ENCODE data around the gene ZNF419. TPM values are rescaled to one million over a fixed set of nuclear protein-coding genes. Genes with fewer than 3 reads are reported as not detected.
"Not testable (repeated sequence)": the region's sequence is repeated elsewhere in the genome, so short reads cannot be mapped to it uniquely, and the experiment has no call there.

Gene ZNF419
- total RNA-seq, 1 donor from 2014 or later: 5.3 TPM

DNA sequence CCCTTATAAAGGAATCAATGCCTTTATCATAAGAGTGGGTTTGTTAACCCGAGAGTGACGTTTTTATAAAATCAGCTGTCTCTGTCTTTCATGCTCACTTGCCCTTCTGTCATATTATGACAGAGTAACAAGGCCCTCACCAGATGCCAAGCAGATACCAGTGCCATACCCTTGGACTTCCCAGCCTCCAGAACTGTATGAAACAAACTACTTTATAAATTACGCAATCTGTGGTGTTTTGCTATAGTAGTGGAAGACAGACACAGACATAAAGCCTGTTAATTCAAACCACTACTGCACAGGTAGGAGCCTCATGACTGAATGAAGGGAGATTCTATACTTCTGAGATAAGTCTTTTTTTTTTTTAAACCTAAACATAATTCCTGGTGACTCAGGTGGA is 35.2 kb upstream of the ZNF419 start:
- no peak for DNase-seq (ENCODE audit: low spot score in 2 of 2)
- no peaks in the 10 kb centered on the region for H3K27me3 ChIP-seq
- no peaks in the 10 kb centered on the region for H3K4me1 ChIP-seq
- no peak overlapping the region for H3K4me3 ChIP-seq
- no peak overlapping the region for H3K27ac ChIP-seq
- intact Hi-C loops (cut with DNase I): no loop called here
- TF ChIP-seq, protein P1, sequence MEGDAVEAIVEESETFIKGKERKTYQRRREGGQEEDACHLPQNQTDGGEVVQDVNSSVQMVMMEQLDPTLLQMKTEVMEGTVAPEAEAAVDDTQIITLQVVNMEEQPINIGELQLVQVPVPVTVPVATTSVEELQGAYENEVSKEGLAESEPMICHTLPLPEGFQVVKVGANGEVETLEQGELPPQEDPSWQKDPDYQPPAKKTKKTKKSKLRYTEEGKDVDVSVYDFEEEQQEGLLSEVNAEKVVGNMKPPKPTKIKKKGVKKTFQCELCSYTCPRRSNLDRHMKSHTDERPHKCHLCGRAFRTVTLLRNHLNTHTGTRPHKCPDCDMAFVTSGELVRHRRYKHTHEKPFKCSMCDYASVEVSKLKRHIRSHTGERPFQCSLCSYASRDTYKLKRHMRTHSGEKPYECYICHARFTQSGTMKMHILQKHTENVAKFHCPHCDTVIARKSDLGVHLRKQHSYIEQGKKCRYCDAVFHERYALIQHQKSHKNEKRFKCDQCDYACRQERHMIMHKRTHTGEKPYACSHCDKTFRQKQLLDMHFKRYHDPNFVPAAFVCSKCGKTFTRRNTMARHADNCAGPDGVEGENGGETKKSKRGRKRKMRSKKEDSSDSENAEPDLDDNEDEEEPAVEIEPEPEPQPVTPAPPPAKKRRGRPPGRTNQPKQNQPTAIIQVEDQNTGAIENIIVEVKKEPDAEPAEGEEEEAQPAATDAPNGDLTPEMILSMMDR (IDR thresholded peaks at IDR 0.05): no peak
- H3K36me3 ChIP-seq: peaks cover 0 to 5% of the 10 kb centered on the region in 2 donors
- peaks cover 39 to 96% of the 10 kb centered on the region in 2 donors for H3K9me3 ChIP-seq

DNA sequence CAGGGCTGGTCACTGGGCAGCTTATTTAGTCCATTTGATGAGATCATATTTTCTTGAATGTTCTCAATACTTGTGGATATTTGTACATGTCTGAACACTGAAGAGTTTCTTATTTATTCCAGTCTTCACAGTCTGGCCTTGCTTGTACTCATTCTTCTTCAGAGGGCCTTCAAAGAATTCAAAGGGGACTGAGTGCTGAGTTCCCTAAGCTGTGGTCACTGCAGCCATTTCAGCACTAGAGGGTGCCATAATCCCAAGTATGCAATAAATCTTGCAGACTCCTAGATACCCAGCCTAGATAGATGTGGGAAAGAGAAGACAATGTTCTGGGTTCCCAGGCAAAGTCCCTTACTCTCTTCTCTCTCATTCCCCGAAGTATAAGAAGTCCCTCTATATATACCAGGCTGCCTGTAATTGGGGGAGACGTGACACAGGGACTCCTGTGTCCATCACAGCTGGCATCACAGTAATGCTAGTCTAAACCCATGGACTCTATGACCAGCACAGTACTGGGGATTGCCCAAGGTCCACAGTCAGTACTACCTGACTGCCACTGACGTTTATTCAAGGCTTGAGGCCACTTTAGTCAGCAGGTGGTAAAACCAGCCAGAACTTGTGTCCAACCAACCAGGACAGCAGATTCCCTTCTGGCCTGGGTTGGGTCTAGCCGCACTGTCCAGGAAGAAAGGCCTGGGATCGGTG is 21.7 kb upstream of the ZNF419 start:
- intact Hi-C loops (cut with DNase I): no loop called here
- Histone ChIP-seq H3K4me1 (no peaks in the 10 kb centered on the region), H3K27ac (no peak overlapping the region), H3K36me3 (peaks cover 17 to 37% of the 10 kb centered on the region in 2 donors), H3K27me3 (no peaks in the 10 kb centered on the region), H3K9me3 (peaks cover 76 to 99% of the 10 kb centered on the region in 2 donors), H3K4me3 (no peak overlapping the region)
- TF ChIP-seq, protein P1 (IDR thresholded peaks at IDR 0.05): no peak
- DNase-seq (ENCODE audit: low spot score in 2 of 2): no peak

DNA sequence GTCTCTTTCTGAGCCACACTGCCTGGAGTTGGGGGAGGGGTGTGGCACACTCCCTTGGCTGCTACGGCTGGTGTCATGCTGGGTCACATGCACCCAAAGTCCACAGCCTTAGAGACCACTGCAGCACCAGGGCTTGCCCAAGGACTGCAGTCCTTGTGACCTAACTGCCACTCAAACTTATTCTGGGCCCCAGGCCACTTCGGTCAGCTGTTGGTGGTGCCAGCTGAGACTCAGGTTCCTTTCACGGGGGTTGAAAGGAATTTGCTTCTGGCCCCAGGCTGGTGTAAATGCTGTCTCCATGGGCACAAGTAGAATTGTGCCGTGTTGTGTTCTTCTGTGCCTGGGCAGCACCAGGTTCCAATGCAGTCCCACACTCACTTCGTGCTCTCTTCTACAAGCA is 21.1 kb upstream of the ZNF419 start:
- H3K36me3 ChIP-seq: peaks cover 17 to 39% of the 10 kb centered on the region in 2 donors
- peaks cover 78 to 99% of the 10 kb centered on the region in 2 donors for H3K9me3 ChIP-seq
- intact Hi-C loops (cut with DNase I): no loop called here

DNA sequence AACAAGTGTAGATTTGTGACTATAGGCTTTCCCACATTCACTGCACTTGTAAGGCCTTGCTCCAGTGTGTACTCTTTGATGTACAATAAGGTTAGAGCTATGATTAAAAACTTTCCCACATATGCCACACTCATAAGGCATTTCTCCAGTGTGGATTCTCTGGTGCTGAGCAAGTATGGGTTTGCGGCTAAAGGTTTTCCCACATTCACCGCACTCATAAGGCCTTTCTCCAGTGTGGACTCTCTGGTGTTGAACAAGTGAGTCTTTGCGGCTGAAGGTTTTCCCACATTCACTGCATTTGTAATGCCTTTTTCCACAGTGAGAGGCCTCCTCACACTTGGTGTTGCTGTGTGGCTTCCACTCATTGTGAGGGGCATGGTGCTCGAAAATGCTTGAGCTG is 13.9 kb upstream of the ZNF419 start:
- intact Hi-C loops (cut with DNase I): loop anchor here (10.0 kb wide), 1 partner anchor 681 kb away; the partner anchor contains the start of gene ZNF329
- Histone ChIP-seq H3K36me3 (peaks cover 41 to 68% of the 10 kb centered on the region in 2 donors), H3K4me1 (no peaks in the 10 kb centered on the region), H3K4me3 (no peak overlapping the region), H3K9me3 (peaks cover 80 to 96% of the 10 kb centered on the region in 2 donors), H3K27ac (no peak overlapping the region), H3K27me3 (no peaks in the 10 kb centered on the region)
- DNase-seq (ENCODE audit: low spot score in 2 of 2): no peak
- TF ChIP-seq, protein P1 (IDR thresholded peaks at IDR 0.05): no peak

More for the DNA sequence above, 21.1 kb upstream of the ZNF419 start:
- Histone ChIP-seq H3K27me3 (no peaks in the 10 kb centered on the region), H3K27ac (no peak overlapping the region), H3K4me1 (no peaks in the 10 kb centered on the region), H3K4me3 (no peak overlapping the region)
- TF ChIP-seq, protein P1 (IDR thresholded peaks at IDR 0.05): no peak
- DNase-seq (ENCODE audit: low spot score in 2 of 2): no peak

DNA sequence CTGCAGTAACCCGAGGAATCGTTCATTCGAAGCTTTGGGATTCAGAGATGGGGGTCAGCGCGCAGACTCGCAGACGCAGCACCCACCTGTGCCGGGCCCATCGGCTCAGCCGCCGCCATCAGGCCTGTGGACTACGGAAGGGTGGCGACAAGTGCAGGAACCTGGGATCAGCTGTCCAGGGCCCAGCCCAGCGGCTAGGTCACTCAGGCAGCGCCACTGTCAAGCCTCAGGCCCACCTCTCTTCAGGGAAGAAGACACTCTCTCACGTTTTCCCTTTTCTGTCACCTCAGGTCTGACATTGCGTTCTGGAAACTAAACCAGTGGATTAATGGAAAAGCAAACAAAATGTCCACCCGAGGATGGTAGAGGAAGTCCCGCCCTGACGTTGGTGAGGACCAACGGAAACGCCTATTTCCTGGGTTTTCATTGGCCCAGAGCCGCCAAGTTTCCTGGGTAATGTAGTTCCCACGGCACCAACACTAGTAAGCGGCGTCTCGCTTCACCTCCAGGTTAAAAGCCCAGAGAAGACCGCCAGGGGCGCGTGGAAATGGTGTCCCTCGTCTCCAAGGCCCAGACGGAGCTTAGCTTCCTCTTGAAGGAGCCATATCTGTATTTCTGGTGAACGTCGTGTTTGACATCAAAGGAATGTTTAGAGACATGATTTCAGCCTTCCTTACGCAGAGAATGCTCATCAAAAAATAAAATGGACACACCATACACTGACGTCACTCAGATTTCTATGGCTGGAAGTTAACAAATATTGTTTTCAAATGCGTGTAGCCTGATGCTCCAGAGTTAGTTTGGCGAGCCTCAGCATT is 10.2 kb upstream of the ZNF419 start, which contains the start of gene ZNF772:
TSS of gene ZNF772 (minus strand) at position 376 of the 818 bp plus-strand sequence. CDS start at position 119, 257 bp downstream.
- intact Hi-C loops (cut with DNase I): loop anchor here (1.0 to 10.0 kb wide), 2 partner anchors 10 to 677 kb away; partner anchors contain the start of genes ZNF329 and ZNF419
- peaks cover 42 to 64% of the 10 kb centered on the region in 2 donors for H3K9me3 ChIP-seq
- H3K27me3 ChIP-seq: no peaks in the 10 kb centered on the region
- peaks cover 34 to 39% of the 10 kb centered on the region in 2 donors for H3K36me3 ChIP-seq
- H3K27ac ChIP-seq: peak within 1 kb of the TSS; percentile 63 to 76
- H3K4me3 ChIP-seq: peak within 1 kb of the TSS; percentile 57 to 77
- H3K4me1 ChIP-seq: no peaks in the 10 kb centered on the region
- TF ChIP-seq, protein P1 (IDR thresholded peaks at IDR 0.05): peak in 2 of 3 experiments; percentile 25 to 28
- peak; percentile 65 to 92 for DNase-seq (ENCODE audit: low spot score in 2 of 2)

DNA sequence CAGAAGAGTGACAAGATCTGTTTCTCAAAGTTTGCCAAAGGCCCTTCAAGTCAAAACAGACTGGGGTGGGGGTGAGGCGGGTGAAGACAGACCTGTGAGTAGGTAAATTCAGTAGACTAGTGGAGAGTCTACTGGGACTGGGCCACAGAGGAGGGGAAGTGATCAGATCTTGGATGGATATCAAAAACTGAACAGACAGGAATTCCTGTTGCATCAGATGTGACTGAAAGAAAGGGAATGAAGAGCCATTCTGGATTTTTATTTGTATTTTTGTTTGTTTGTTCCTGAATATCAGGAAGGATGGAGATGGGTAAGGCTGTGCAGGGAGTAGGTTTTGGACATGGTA is 722 bp downstream of the ZNF419 start:
- Histone ChIP-seq H3K36me3 (peaks cover 21 to 34% of the 10 kb centered on the region in 2 donors), H3K9me3 (peaks cover 1 to 18% of the 10 kb centered on the region in 2 donors), H3K4me3 (peak overlapping the region; percentile 16 to 35)
- not testable (repeated sequence) for H3K27ac ChIP-seq; DNase-seq (ENCODE audit: low spot score in 2 of 2); H3K4me1 ChIP-seq; H3K27me3 ChIP-seq
- intact Hi-C loops (cut with DNase I): loop anchor here (5.0 kb wide), 1 partner anchor 39 kb away; the partner anchor contains the start of gene ZNF549

DNA sequence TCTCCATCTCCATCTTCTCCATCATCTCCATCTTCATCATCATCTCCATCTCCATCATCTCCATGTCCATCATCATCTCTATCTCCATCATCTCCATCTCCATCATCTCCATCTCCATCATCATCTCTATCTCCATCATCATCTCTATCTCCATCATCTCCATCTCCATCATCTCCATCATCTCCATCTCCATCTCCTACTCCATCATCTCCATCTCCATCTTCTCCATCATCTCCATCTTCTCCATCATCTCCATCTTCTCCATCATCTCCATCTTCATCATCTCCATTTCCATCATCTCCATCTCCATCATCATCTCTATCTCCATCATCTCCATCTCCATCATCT is 11.8 kb downstream of the ZNF419 start:
- H3K4me1 ChIP-seq; DNase-seq (ENCODE audit: low spot score in 2 of 2); intact Hi-C loops (cut with DNase I); H3K27me3 ChIP-seq; H3K27ac ChIP-seq: not testable (repeated sequence)
- Histone ChIP-seq H3K4me3 (peak overlapping the region; percentile 74 to 78), H3K9me3 (peaks cover 17 to 62% of the 10 kb centered on the region in 2 donors), H3K36me3 (peaks cover 4 to 17% of the 10 kb centered on the region in 2 donors)

DNA sequence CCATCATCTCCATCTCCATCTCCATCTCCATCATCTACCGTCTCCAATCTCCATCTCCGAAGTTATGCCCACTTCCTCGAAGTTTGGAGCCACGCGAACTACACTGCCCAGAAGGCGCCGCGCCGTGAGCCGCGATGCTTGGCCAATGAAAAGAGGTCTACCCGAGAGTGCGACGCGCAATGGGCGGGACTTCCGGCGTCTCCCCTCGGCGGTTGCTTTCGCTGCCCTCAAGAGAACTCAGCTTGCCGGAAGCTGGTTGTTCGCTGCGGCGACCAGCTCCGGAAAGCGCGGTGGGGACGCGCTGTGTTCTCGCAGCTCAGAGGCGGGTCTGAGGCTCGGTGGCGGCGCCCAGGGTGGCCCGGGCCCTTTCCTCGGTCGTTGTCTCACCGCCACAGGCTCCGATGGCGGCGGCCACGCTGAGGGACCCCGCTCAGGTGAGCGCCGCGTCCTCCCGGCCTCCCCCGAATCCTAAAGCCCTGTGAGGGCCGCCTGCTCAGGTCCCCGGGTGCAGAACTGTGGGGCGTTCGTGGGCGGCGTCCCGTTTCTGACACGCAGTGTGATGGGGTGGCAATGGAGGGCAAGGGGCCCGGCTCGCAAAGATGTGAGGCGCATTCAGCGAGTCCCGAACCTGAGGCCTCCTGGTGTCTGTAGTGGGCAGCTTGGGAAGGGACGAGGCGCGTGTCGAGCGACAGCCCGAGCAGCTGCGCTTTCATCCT is 12.3 kb downstream of the ZNF419 start, which contains the start of gene ZNF773:
TSS of gene ZNF773 (plus strand) at position 259 of the 716 bp plus-strand sequence. CDS start at position 402, 143 bp downstream.
- H3K9me3 ChIP-seq: peaks cover 15 to 56% of the 10 kb centered on the region in 2 donors
- peaks cover 9 to 17% of the 10 kb centered on the region in 2 donors for H3K36me3 ChIP-seq
- H3K27me3 ChIP-seq; H3K4me1 ChIP-seq; intact Hi-C loops (cut with DNase I): not testable (repeated sequence)
- peak within 1 kb of the TSS; percentile 74 to 78 for H3K4me3 ChIP-seq
- H3K27ac ChIP-seq: peak within 1 kb of the TSS; percentile 70 to 76
- peak; percentile 60 to 95 for DNase-seq (ENCODE audit: low spot score in 2 of 2)
